Naive thymus-derived CD4-positive, alpha-beta T cell (primary cell): ENCODE results near the gene SPATA2. TPM values are rescaled to one million over a fixed set of nuclear protein-coding genes. Genes with fewer than 3 reads are reported as not detected.

Experiments used
- ATAC-seq: fragments of 150-1000 bp; cut with Tn5 transposase; 2 replicates; pipeline ENCODE4 v1.10.0; 2021; ENCODE audit warnings: mild to moderate bottlenecking, moderate library complexity
- CTCF ChIA-PET: fragments of 350-600 bp; sonication (Branson Sonifier 250); formaldehyde crosslinking; loops from one replicate; lab custom pipeline; 2021; ENCODE audit warnings: antibody characterized with exemption; lab: Charles Lee
- POLR2A ChIA-PET: fragments of 350-600 bp; sonication (Branson Sonifier 250); formaldehyde crosslinking; loops from one replicate; lab custom pipeline; 2021; ENCODE audit warnings: antibody characterized with exemption, inconsistent platforms; lab: Charles Lee
- DNase-seq, 9 donors: peaks; one replicate each; pipeline versions ENCODE4 v3.0.0 to v3.0.0-alpha.2; 2020 to 2022; ENCODE audit warnings: mixed read lengths in 1 of 9
- H3K27ac ChIP-seq: one replicate; pipeline ENCODE4 v1.7.0; 2013; ENCODE audit warnings: mild to moderate bottlenecking, low read depth, low read length, moderate library complexity
- H3K27me3 ChIP-seq, 2 donors: one replicate each; pipeline ENCODE4 v1.7.0; 2013; ENCODE audit warnings: low read length in 2 of 2, mild to moderate bottlenecking in 2 of 2, moderate library complexity in 2 of 2; ENCODE audit not compliant: control insufficient read depth in 2 of 2, insufficient read depth in 2 of 2
- H3K36me3 ChIP-seq, 3 experiments: 1 replicate in 2 of 3; 2 replicates in 1 of 3; pipeline ENCODE4 v1.7.0; 2013; ENCODE audit warnings: low read length in 3 of 3, mild to moderate bottlenecking in 3 of 3, moderate library complexity in 1 of 3; ENCODE audit not compliant: insufficient read depth in 3 of 3, control insufficient read depth in 2 of 3
- H3K4me1 ChIP-seq, 2 donors: one replicate each; pipeline ENCODE4 v1.7.0; 2013; ENCODE audit warnings: low read length in 2 of 2, mild to moderate bottlenecking in 2 of 2, moderate library complexity in 1 of 2; ENCODE audit not compliant: control insufficient read depth in 2 of 2, insufficient read depth in 2 of 2
- H3K4me3 ChIP-seq: 2 replicates; pipeline ENCODE4 v1.7.0; 2013; ENCODE audit warnings: mild to moderate bottlenecking, low read length
- H3K9me3 ChIP-seq, 3 experiments: 1 replicate in 2 of 3; 2 replicates in 1 of 3; pipeline ENCODE4 v1.7.0; 2013; ENCODE audit warnings: low read length in 3 of 3; ENCODE audit not compliant: control insufficient read depth in 2 of 3
- H3K27ac Mint-ChIP-seq, 9 donors: one replicate each; pipeline ENCODE4 v1.8.0; 2020 to 2022; ENCODE audit warnings: mixed read lengths in 9 of 9, mild to moderate bottlenecking in 8 of 9, moderate library complexity in 5 of 9, inconsistent platforms in 2 of 9
- H3K27me3 Mint-ChIP-seq, 5 donors: one replicate each; pipeline ENCODE4 v1.8.0; 2021 to 2022; ENCODE audit warnings: mixed read lengths in 5 of 5, mild to moderate bottlenecking in 1 of 5
- H3K36me3 Mint-ChIP-seq, 5 donors: one replicate each; pipeline ENCODE4 v1.8.0; 2020 to 2022; ENCODE audit warnings: mixed read lengths in 5 of 5, mild to moderate bottlenecking in 3 of 5, inconsistent platforms in 1 of 5
- H3K4me1 Mint-ChIP-seq, 7 donors: one replicate each; pipeline ENCODE4 v1.8.0; 2020 to 2022; ENCODE audit warnings: mixed read lengths in 7 of 7, mild to moderate bottlenecking in 3 of 7, inconsistent platforms in 1 of 7
- H3K4me3 Mint-ChIP-seq, 10 donors: one replicate each; pipeline ENCODE4 v1.8.0; 2020 to 2022; ENCODE audit warnings: mild to moderate bottlenecking in 10 of 10, mixed read lengths in 10 of 10, moderate library complexity in 6 of 10, inconsistent platforms in 2 of 10
- H3K9me3 Mint-ChIP-seq, 11 donors: one replicate each; pipeline ENCODE4 v1.8.0; 2020 to 2022; ENCODE audit warnings: mixed read lengths in 11 of 11, mild to moderate bottlenecking in 4 of 11, inconsistent platforms in 1 of 11, moderate library complexity in 1 of 11
- intact Hi-C, 2 donors: fragments of 100-400 bp; cut with micrococcal nuclease; formaldehyde crosslinking; loops; one replicate each; pipeline ENCODE4 v1.15.1; 2023
- polyA plus RNA-seq, 2 donors: library from polyadenylated mRNA; unstranded; fragments of 300-500 nt; fragmentation: Illumina TruSeq; gene quantifications; one replicate each; pipeline ENCODE4 v1.2.3, GENCODE V29; 2021
- total RNA-seq, 6 experiments: library from RNA in 5 of 6; stranded (reverse) in 5 of 6; gene quantifications; 1 replicate in 5 of 6; 2 replicates in 1 of 6; pipeline ENCODE4 v1.2.3 and lab custom pipeline; 2021 to 2026

Gene SPATA2
- total and polyA plus RNA-seq, 7 experiments from 2014 or later, result 2.7 to 18.4 (median 9.6) TPM

- no peaks in the 10 kb centered on the region for H3K27me3 Mint-ChIP-seq
- H3K9me3 ChIP-seq, result no peaks in the 10 kb centered on the region
- peaks cover 0 to 17% (median 4%) of the 10 kb centered on the region in 5 donors for H3K36me3 Mint-ChIP-seq
- ChIA-PET CTCF (no interaction called here), POLR2A (no interaction called here)
- no peak overlapping the region for H3K4me3 ChIP-seq
- peaks cover 0 to 7% of the 10 kb centered on the region in 2 donors for H3K4me1 ChIP-seq
- no peak overlapping the region for H3K4me3 Mint-ChIP-seq
- intact Hi-C loops, result no loop called here
- H3K27me3 ChIP-seq, result no peaks in the 10 kb centered on the region
- peaks cover 4 to 33% (median 10%) of the 10 kb centered on the region in 7 donors for H3K4me1 Mint-ChIP-seq
- no peak overlapping the region for H3K27ac ChIP-seq
- peak; percentile 48 for ATAC-seq
- H3K27ac Mint-ChIP-seq, result peak overlapping the region in 1 of 9 donors; percentile 41
- no peak for DNase-seq
- peaks cover 0 to 26% (median 0%) of the 10 kb centered on the region in 3 experiments for H3K36me3 ChIP-seq
- H3K9me3 Mint-ChIP-seq, result no peaks in the 10 kb centered on the region
Measured at GRCh38 chr20:49890471-49891361, 24.6 kb downstream of the SPATA2 start.

GRCh38 chr20:49889935-49890333, 25.4 kb downstream of the SPATA2 start:
- H3K9me3 ChIP-seq, result no peaks in the 10 kb centered on the region
- H3K27me3 Mint-ChIP-seq, result no peaks in the 10 kb centered on the region
- ChIA-PET CTCF (no interaction called here), POLR2A (no interaction called here)
- H3K9me3 Mint-ChIP-seq, result no peaks in the 10 kb centered on the region
- ATAC-seq (no peak), DNase-seq (peak in 1 of 9 donors; percentile 10)
- peaks cover 4 to 33% (median 10%) of the 10 kb centered on the region in 7 donors for H3K4me1 Mint-ChIP-seq
- intact Hi-C loops, result loop anchor here in 1 of 2 donors (5.0 kb wide), 1 partner anchor 37 kb away; no protein-coding TSS in a partner anchor
- peaks cover 0 to 34% (median 0%) of the 10 kb centered on the region in 3 experiments for H3K36me3 ChIP-seq
- H3K36me3 Mint-ChIP-seq, result peaks cover 0 to 17% (median 4%) of the 10 kb centered on the region in 5 donors
- peak overlapping the region in 2 of 9 donors; percentile 41 to 53 for H3K27ac Mint-ChIP-seq
- no peak overlapping the region for H3K4me3 Mint-ChIP-seq
- no peaks in the 10 kb centered on the region for H3K27me3 ChIP-seq
- H3K27ac ChIP-seq, result no peak overlapping the region
- no peak overlapping the region for H3K4me3 ChIP-seq
- peaks cover 0 to 7% of the 10 kb centered on the region in 2 donors for H3K4me1 ChIP-seq

- Histone ChIP-seq H3K4me3 (no peak overlapping the region), H3K9me3 (no peaks in the 10 kb centered on the region), H3K27ac (no peak overlapping the region), H3K27me3 (no peaks in the 10 kb centered on the region), H3K4me1 (peaks cover 0 to 6% of the 10 kb centered on the region in 2 donors), H3K36me3 (peaks cover 0 to 40% (median 0%) of the 10 kb centered on the region in 3 experiments)
- DNase-seq (no peak), ATAC-seq (no peak)
- ChIA-PET CTCF (interaction anchor here (0.6 to 0.8 kb wide), 2 partner anchors 17 to 78 kb away, joined by 3 read pairs; no protein-coding TSS in a partner anchor), POLR2A (no interaction called here)
- Mint-ChIP-seq H3K27me3 (no peaks in the 10 kb centered on the region), H3K4me3 (no peak overlapping the region), H3K4me1 (peaks cover 3 to 33% (median 8%) of the 10 kb centered on the region in 7 donors), H3K36me3 (peaks cover 0 to 22% (median 4%) of the 10 kb centered on the region in 5 donors), H3K27ac (peak overlapping the region in 6 of 9 donors; percentile 19 to 60 (median 42)), H3K9me3 (no peaks in the 10 kb centered on the region)
- intact Hi-C loops, result loop anchor here in 1 of 2 donors (5.0 kb wide), 1 partner anchor 38 kb away; no protein-coding TSS in a partner anchor
Measured at GRCh38 chr20:49889001-49889934, 26.1 kb downstream of the SPATA2 start.

DNA sequence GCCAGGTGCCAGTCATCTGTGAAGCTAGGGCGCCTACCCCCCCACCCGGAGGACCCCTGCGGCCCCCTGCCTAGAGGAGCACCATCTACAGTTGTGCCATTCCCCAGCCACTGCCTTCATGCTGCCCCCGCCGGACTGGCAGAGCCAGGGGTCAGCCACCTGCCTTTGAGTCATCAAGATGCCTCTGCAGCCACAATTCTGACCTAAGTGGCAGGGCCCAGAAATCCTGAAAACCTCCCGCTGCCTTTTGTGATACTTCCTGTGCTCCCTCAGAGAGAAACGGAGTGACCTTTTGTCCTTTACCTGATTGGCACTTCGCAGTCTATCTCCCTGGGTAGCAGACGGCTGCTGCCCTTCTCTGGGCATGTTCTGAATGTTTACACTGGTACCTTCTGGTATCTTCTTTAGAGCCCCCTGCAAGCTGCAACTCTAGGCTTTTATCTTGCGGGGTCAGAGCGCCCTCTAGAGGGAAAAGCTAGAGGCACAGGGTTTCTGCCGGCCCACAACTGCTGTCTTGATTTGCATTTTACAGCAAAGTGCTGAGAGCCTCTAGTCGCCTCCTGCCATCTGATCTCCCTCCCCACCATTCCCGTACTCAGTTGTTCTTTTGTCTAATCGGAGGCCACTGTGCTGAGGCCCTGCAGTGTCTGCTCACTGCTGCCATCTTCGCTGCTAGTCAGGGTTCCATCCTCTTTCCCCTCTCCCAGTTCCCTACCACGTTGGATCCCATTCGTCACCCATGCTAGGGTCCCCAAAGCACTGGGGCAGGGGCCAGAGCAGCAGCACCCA, 26.9 kb downstream of the SPATA2 start:
- Mint-ChIP-seq H3K36me3 (peaks cover 0 to 28% (median 3%) of the 10 kb centered on the region in 5 donors), H3K4me1 (peaks cover 0 to 26% (median 5%) of the 10 kb centered on the region in 7 donors), H3K9me3 (no peaks in the 10 kb centered on the region), H3K27ac (peak overlapping the region in 5 of 9 donors; percentile 5 to 38 (median 19)), H3K27me3 (no peaks in the 10 kb centered on the region), H3K4me3 (no peak overlapping the region)
- DNase-seq, result peak; percentile 24 to 58 (median 39)
- H3K27me3 ChIP-seq, result no peaks in the 10 kb centered on the region
- ATAC-seq, result peak; percentile 48
- intact Hi-C loops, result loop anchor here (1.0 to 5.0 kb wide), 3 partner anchors 39 to 347 kb away; no protein-coding TSS in a partner anchor
- POLR2A ChIA-PET, result no interaction called here
- no peaks in the 10 kb centered on the region for H3K4me1 ChIP-seq
- no peak overlapping the region for H3K4me3 ChIP-seq
- CTCF ChIA-PET, result interaction anchor here (0.6 to 1.1 kb wide), 3 partner anchors 16 to 77 kb away, joined by 3 to 4 read pairs (median 3); no protein-coding TSS in a partner anchor
- H3K27ac ChIP-seq, result no peak overlapping the region
- no peaks in the 10 kb centered on the region for H3K9me3 ChIP-seq
- H3K36me3 ChIP-seq, result peaks cover 0 to 49% (median 0%) of the 10 kb centered on the region in 3 experiments

GRCh38 chr20:49887251-49888211, 27.8 kb downstream of the SPATA2 start:
- Histone ChIP-seq H3K27ac (no peak overlapping the region), H3K4me1 (no peaks in the 10 kb centered on the region), H3K9me3 (no peaks in the 10 kb centered on the region), H3K27me3 (no peaks in the 10 kb centered on the region), H3K4me3 (no peak overlapping the region), H3K36me3 (peaks cover 0 to 55% (median 0%) of the 10 kb centered on the region in 3 experiments)
- Mint-ChIP-seq H3K9me3 (no peaks in the 10 kb centered on the region), H3K27me3 (no peaks in the 10 kb centered on the region), H3K36me3 (peaks cover 0 to 28% (median 3%) of the 10 kb centered on the region in 5 donors), H3K4me3 (no peak overlapping the region), H3K4me1 (peaks cover 0 to 21% (median 5%) of the 10 kb centered on the region in 7 donors), H3K27ac (peak overlapping the region in 4 of 9 donors; percentile 25 to 69 (median 49))
- ATAC-seq, result no peak
- ChIA-PET CTCF (interaction anchor here (1.1 kb wide), 1 partner anchor 29 kb away, joined by 4 read pairs; no protein-coding TSS in a partner anchor), POLR2A (no interaction called here)
- DNase-seq, result no peak
- intact Hi-C loops, result loop anchor here (1.0 to 5.0 kb wide), 3 partner anchors 40 to 346 kb away; no protein-coding TSS in a partner anchor
